Thyroid gland (tissue), 4 donors: ENCODE measurements around the gene TAT.

Experiments used
- POLR2A ChIP-seq, 2 donors: fragments of 450-650 bp; IDR thresholded peaks; one replicate each; pipeline ENCODE4 v1.6.1; 2017; ENCODE audit warnings: antibody characterized with exemption in 2 of 2, mild to moderate bottlenecking in 2 of 2, moderate library complexity in 1 of 2
- TF ChIP-seq, protein P1 (sequence below), 6 experiments: fragments of 200-600 bp in 3 of 6; fragments of 450-650 bp in 3 of 6; sonication (generic) in 3 of 6; IDR thresholded peaks; one replicate each; pipeline ENCODE4 v1.5.1; 2016 to 2019; ENCODE audit warnings: antibody characterized with exemption in 6 of 6, mild to moderate bottlenecking in 2 of 6, inconsistent platforms in 1 of 6, moderate library complexity in 1 of 6

GRCh38 chr16:71622088-71622487, 45.2 kb upstream of the TAT start:
- no peak for TF ChIP-seq POLR2A (IDR thresholded peaks at IDR 0.05)
- TF ChIP-seq, protein P1, sequence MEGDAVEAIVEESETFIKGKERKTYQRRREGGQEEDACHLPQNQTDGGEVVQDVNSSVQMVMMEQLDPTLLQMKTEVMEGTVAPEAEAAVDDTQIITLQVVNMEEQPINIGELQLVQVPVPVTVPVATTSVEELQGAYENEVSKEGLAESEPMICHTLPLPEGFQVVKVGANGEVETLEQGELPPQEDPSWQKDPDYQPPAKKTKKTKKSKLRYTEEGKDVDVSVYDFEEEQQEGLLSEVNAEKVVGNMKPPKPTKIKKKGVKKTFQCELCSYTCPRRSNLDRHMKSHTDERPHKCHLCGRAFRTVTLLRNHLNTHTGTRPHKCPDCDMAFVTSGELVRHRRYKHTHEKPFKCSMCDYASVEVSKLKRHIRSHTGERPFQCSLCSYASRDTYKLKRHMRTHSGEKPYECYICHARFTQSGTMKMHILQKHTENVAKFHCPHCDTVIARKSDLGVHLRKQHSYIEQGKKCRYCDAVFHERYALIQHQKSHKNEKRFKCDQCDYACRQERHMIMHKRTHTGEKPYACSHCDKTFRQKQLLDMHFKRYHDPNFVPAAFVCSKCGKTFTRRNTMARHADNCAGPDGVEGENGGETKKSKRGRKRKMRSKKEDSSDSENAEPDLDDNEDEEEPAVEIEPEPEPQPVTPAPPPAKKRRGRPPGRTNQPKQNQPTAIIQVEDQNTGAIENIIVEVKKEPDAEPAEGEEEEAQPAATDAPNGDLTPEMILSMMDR (IDR thresholded peaks at IDR 0.05) = no peak
